HG03103 (cell line): ENCODE data around the gene TIGD2.

ENCODE experiments used
- ATAC-seq: cut with Tn5 transposase; IDR thresholded peaks from one replicate; pipeline ENCODE4 v1.9.1; 2021; ENCODE audit warnings: low read depth; ENCODE audit not compliant: unreplicated experiment

The TIGD2 gene

DNA sequence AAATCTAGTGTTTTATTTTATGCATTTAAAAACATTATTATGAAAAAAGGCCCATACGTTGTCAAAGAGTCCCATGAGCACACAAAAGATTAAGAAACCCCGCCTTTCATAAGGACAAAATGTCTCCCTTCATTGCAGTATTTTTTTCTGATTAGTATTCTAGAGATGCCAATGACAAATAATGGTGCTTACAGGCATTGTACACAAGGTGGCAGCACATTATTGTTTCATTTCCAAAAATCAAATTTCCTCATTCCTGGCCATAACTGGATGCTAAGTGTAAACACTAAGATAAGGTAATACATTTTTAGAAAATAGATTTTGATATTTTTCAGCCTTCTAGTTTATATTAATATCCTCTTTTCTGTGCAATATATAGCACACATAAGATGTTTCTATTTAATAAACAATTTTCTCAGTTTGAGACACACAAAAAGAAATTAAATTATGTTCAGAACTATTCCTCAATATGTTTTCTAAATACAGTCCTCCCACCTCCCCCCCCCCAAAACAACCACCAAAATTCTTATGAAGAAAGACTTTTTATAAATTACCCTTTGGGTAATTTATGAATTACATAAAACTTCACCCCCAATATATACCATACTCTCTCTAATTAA lies 47.7 kb downstream of the TIGD2 start:
- no peak for ATAC-seq

DNA sequence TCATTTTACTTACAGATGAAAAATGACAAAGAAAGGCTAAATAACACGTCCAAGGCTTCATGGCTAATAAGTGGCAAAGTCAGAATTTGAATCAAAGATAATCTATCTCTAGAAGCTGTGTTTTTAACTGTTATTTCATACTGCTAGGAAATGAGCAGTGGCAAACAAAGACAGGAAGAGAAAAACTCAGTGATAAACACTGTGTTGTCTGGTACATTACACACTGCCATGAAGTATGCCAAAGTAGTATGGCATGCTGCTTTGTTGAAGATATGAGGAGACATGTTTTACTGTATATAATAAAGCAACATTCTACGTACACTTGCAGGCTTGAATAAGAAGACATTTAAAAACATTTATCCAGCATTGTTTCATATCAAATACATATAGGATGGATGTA lies 49.5 kb downstream of the TIGD2 start:
- ATAC-seq, result no peak

DNA sequence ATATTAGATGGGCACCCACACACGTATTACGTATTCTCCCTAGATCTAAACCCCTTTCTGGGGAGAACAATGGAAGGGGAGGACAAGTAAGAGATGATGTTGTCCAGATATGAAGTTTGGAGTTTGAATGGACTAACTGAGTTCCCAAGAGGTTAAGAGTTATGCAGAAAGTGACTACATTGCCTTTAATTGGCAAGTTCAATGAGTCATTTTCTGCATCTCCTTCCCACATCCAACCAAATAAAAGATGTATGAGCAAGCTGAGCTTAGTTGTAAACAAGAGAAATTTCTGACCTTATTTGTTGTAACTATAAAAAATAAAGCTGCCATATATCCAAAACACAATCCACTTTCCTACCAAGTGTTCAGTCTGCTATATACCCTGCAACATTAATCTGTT lies 50.5 kb downstream of the TIGD2 start:
- ATAC-seq, result no peak

DNA sequence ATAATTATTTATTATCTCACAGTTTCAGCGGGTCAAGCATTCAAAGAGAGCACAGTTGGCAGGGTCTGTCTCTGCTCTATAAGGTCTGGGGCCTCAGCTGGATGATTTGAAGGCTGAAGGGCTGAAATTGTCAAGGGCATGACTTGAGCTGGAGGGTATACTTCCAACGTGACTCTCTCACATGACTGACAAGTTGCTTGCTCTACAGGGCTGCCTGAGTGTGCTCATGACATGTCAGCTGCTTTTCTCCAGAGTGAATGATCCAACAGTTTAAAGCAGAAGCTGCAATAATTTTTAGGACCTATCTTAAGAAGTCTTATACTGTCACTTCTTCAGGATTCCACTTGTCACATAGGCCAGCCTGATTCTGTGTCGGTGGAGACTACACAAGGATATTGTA lies 51.2 kb downstream of the TIGD2 start:
- ATAC-seq, result no peak

DNA sequence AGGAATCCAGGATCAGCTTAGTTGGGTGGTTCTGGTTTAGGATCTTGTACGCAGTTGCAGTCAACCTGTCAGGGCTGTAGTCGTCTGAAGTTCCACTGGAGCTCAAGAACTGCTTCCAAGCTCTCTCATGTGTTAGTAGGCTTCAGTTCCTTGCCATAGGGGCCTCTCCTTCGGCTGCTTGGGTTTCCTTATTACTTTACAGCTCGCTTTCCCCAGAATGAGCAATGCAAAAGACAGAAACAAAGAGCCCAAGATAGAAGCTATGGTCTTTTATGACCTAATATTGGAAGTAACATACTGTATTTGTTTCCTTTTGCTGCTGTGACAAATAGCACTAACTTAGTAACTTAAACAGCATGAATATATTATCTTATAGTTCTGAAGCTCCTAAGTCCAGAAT lies 51.7 kb downstream of the TIGD2 start:
- no peak for ATAC-seq

DNA sequence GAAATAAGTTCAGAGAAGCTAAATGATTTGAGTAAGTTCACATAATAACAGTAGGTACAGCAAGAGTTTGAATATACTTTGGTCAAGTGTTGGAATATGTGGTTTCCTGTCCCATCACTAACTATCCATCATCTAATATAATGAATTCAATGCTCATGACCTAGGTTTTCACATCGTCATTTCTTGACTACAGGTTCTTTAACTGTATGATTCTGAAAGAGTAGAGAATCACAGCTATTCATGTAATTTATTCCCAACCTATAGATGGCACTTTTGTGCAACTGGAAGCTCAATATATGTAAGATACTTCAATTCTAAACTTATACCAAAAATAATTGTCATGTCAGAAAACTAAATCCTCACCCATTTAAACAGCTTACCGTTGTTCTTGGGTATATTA lies 53.1 kb downstream of the TIGD2 start:
- no peak for ATAC-seq
